AG09319 (cell line): ENCODE measurements around the gene SLC44A5.

Experiments used
- DNase-seq: peaks from one replicate; pipeline ENCODE4 v3.0.0-alpha.2; 2010; ENCODE audit warnings: low read depth; ENCODE audit errors: extremely low read depth
- TF ChIP-seq, protein P1 (sequence below): IDR thresholded peaks from 2 replicates; pipeline ENCODE4 v1.5.1; 2011; ENCODE audit warnings: low read depth, mild to moderate bottlenecking, inconsistent platforms, low read length, moderate library complexity

Gene SLC44A5

DNA sequence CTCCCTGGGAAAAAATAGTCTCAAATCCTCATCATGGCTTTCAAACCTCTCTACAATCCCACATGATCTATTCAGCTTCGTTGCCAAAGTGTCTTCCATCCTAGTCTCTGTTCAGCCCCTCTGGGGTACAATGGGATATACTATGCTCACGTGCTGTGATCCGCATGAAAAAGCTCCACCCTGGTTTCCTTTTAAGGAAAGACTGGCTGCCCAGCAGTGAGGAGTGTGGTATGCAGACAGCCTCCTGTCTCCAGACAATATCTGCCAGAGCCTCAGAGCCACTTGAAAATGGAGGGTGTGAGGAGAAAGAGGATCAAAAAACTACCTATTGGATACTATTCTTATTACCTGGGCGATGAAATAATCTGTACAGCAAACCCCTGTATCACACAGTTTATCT lies 282.2 kb downstream of the SLC44A5 start:
- TF ChIP-seq, protein P1, sequence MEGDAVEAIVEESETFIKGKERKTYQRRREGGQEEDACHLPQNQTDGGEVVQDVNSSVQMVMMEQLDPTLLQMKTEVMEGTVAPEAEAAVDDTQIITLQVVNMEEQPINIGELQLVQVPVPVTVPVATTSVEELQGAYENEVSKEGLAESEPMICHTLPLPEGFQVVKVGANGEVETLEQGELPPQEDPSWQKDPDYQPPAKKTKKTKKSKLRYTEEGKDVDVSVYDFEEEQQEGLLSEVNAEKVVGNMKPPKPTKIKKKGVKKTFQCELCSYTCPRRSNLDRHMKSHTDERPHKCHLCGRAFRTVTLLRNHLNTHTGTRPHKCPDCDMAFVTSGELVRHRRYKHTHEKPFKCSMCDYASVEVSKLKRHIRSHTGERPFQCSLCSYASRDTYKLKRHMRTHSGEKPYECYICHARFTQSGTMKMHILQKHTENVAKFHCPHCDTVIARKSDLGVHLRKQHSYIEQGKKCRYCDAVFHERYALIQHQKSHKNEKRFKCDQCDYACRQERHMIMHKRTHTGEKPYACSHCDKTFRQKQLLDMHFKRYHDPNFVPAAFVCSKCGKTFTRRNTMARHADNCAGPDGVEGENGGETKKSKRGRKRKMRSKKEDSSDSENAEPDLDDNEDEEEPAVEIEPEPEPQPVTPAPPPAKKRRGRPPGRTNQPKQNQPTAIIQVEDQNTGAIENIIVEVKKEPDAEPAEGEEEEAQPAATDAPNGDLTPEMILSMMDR: no peak
- no peak for DNase-seq

- TF ChIP-seq, protein P1: no peak
- DNase-seq: no peak
Observed at GRCh38 chr1:75327395-75327794, 283.5 kb downstream of the SLC44A5 start.

GRCh38 chr1:75317976-75318375 lies 292.9 kb downstream of the SLC44A5 start:
- TF ChIP-seq, protein P1: no peak
- DNase-seq: no peak

DNA sequence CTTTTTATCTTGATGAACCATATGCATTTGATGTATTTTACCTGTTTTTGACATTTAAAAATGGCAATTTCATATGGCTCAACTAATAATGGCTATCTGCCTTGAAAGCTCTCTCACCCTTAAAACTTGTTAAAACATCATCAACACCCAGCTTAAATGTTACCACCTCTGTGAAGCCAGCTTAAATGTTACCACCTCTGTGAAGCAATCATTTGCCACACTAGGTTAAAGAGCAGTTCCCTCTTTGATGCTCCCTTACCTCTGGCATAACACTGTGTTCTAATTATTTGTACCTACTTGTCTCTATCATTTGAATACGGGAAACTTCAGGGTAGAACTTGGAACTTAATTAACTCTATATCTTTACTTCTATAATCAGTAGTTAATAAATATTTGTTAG lies 294.7 kb downstream of the SLC44A5 start:
- TF ChIP-seq, protein P1: no peak
- DNase-seq: no peak

DNA sequence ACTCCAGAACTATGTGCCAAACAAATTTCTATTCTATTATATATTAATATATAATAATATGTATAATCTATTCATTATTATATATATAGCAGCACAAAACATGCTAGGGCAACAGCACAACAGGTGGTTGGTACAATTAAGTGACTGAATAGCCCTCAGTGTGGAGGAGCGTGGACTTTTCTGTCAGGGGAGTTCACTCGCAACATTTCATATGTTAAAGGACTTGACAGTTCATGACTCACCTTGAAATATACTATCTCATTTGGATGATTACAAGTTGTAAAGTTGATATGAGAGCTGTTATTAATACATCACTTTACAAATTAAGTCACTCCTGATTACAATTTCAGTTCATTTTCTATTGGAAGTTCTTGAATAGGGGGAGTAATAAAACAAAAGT lies 298.3 kb downstream of the SLC44A5 start:
- no peak for DNase-seq
- TF ChIP-seq, protein P1: no peak

DNA sequence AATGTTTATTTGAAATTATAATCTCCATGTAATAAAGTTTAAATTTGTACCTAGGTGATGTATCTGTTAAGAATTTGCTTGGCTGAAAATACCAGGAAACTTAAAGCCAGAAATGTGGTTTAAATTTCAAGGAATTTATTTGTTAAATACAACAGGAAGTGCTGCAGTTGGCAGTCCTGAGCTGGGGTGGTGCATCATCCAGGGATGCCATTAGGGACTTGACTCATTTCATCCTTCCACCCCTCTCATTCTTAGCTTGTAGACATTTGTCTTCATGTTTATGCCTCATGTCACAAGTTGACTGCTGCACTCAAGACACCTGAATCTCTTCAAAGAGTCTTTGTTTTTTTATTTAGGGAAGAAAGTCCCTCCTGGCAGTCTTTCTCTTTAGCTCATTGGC lies 300.8 kb downstream of the SLC44A5 start:
- DNase-seq: no peak
- TF ChIP-seq, protein P1: no peak

- TF ChIP-seq, protein P1: no peak
- no peak for DNase-seq
Observed at GRCh38 chr1:75308365-75308764, 302.5 kb downstream of the SLC44A5 start.

DNA sequence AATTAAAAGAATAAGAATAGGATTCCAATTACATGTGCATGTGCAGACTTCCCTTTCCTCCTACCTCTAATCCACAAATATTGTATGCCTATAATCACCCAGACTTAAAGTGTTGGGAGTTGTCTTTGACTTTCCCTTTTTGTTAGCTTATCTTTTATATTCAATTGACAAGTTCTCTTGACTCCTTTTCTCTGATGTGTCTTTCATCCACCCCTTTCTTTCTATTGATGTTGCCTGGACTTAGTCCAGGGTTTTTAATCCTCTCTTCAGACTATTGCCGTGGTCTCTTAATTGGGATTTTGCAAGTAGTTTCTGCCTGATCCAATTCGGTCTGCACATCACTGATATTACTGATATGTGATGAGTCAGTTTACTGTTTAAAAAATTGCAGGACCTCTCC lies 305.9 kb downstream of the SLC44A5 start:
- TF ChIP-seq, protein P1: no peak

More for the DNA sequence above, 305.9 kb downstream of the SLC44A5 start:
- no peak for DNase-seq
